Measurements from ENCODE around the gene RILPL1. TPM values are rescaled to one million over a fixed set of nuclear protein-coding genes. Genes with fewer than 3 reads are reported as not detected.

The RILPL1 gene
- total and polyA plus RNA-seq, 9 of the 15 experiments (the other 6 are each of a cell fraction or from before 2014, with no cell fraction given), result 0.25 to 10.6 (median 8.6) TPM

DNA sequence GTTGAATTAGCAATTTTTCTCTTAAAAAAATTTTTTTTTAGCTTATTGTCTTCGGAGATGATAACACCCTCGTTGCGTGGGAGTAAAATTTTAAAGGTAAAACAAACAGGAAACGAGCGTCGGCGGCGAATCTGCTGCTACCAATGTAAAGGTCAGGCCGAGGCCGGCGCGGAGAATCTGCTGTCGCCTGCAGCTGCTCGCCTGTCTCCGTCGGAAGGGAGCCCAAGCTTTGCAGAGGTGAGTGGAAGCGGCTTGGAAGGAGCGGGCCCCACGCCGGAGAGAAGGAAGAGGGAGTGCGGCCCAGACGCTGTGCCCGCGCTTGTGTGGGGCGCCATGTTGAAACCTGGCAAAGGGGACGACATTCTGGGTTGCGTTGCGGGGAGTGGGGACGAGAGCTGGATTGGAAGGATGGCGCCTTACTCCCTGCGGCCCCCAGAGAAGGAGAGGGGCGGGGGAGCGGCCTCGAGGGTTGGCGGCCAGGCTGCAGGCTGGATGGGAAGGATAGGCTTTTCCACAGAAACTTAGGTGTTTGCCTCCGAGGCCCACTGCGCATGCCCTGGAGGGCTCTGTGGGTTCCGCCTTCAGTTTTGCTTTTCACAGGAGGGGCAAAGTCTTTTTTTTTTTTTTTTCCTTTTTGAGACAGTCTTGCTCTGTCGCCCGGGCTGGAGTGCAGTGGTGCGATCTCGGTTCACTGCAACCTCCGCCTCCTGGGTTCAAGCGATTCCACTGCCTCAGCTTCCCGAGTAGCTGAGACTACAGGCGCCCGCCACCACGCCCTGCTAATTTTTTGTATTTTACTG lies 75.3 kb downstream of the RILPL1 start, which contains the start of gene SNRNP35 (continued):
- peak; percentile 78 for TF ChIP-seq ZBTB40 (IDR thresholded peaks at IDR 0.05)
- TF ChIP-seq ZBTB40 (CRISPR knock-in tag; IDR thresholded peaks at IDR 0.05), result no peak
- TF ChIP-seq, protein P1, sequence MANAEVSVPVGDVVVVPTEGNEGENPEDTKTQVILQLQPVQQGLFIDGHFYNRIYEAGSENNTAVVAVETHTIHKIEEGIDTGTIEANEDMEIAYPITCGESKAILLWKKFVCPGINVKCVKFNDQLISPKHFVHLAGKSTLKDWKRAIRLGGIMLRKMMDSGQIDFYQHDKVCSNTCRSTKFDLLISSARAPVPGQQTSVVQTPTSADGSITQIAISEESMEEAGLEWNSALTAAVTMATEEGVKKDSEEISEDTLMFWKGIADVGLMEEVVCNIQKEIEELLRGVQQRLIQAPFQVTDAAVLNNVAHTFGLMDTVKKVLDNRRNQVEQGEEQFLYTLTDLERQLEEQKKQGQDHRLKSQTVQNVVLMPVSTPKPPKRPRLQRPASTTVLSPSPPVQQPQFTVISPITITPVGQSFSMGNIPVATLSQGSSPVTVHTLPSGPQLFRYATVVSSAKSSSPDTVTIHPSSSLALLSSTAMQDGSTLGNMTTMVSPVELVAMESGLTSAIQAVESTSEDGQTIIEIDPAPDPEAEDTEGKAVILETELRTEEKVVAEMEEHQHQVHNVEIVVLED (CRISPR knock-in tag; IDR thresholded peaks at IDR 0.05), result peak; percentile 63
- TF ChIP-seq ZNF609 (CRISPR knock-in tag; IDR thresholded peaks at IDR 0.05; ENCODE audit: borderline replicate concordance), result no peak
- peak; percentile 54 for TF ChIP-seq RBM22 (IDR thresholded peaks at IDR 0.05; ENCODE audit: low read depth, low read length, poor library complexity, severe bottlenecking)

All from K562 (cell line).